HG03571 (cell line): ENCODE data around the gene ALG12.

ENCODE experiments used
- ATAC-seq: cut with Tn5 transposase; IDR thresholded peaks from one replicate; pipeline ENCODE4 v1.9.1; 2021; ENCODE audit not compliant: unreplicated experiment

Gene ALG12

DNA sequence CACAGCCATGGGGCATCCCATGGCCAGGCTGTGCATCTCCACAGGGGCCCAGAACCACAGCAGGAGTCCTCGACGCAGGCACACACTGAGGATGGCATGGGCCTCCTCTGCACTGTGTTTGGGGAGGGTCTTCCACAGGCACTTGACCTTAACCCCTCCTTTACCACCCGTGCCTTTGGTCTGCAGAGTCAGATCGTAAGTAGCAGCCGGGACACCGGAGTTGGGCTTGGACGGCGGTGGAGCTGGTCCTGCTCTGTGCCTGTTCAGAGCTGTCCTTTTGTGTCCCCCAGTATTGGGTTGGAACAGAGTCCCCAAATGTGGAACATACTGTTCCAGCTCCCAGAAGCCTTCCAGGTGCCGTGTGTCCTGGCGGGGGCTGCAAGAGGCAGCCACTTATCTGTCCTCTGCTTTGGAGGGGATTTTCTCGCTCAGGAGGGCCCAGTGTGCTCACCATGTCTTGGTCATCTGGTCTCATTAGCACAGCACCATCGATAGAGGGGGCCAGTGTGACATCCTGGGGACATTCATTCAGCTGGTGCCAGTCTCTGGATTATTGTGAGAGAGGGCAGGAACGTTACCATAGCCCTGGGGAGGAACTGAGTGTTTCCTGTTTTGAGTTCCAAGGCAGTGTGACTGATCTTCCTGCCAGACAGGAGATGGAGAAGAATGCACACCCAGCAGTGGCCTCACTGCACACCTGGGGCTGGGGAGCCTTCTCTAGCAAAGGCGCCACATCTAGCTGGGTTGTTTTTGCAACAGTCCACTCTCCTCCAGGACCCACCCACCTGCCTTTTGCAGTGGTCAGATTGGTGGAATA is 12.6 kb upstream of the ALG12 start:
- ATAC-seq, result no peak

DNA sequence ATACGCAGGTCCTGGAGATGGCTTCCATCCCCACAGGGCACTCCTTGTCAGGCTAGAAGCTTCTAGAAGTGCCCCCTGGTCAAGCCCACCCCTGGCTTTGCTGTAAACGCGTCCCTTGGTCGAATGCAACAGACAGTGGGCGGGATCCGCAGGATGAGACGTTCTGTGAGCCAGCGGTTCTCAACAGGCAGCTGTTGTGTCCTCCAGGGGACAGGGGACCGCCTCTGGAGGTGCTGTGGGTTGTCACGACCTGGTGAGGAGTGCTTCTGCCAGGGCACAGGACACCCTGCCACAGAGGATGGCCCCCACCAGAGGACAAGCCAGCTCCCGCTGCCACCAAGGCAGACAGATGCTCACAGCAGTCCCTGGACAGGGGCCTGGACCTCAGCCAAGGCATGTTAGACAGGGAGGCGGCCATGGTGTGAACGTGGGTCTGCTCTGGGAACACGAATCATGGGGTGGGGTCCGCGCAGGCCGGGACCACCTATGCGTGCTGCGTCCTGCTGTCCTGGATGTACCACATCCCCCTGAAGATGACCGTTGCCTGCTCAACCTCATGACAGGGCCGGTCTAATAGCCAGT is 11.8 kb upstream of the ALG12 start:
- ATAC-seq, result no peak

DNA sequence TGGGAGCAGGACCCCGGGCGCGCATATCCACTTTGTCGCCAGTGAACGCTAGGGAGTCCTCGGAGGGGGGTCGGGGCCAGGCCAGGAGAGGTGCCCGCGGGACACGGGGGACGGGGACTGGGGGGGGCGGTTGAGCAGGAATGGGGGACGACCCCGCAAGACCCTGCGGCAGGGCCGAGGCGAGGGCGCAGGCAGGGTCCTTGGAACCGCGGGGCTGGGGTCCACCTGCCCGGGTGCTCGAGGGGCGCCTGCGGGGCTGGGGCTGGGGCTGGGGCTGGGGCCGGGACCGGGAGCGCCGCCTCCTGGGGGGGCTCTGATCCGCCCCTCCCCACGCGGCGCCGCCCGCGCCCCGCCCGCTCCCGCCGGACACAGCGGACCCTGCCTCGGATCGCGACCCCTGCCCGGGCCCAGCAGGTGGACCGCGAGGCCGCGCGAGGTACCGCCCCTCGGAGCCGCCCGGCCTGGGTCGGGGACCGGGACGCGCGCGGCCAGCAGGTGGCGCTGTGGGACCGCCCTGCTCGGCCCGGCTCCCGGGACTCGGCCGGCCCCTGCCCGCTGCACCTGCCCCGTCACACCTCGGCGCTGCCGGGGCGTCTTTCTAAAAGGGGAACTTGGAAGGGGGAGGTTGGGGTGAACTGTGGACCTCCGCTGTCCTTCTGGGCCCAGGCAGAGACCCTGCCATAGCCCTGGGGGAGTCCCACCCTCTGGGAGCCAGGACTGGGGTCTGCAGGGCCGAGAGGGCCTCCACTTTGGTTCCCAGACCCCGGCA is 11.2 kb upstream of the ALG12 start:
- no peak for ATAC-seq

DNA sequence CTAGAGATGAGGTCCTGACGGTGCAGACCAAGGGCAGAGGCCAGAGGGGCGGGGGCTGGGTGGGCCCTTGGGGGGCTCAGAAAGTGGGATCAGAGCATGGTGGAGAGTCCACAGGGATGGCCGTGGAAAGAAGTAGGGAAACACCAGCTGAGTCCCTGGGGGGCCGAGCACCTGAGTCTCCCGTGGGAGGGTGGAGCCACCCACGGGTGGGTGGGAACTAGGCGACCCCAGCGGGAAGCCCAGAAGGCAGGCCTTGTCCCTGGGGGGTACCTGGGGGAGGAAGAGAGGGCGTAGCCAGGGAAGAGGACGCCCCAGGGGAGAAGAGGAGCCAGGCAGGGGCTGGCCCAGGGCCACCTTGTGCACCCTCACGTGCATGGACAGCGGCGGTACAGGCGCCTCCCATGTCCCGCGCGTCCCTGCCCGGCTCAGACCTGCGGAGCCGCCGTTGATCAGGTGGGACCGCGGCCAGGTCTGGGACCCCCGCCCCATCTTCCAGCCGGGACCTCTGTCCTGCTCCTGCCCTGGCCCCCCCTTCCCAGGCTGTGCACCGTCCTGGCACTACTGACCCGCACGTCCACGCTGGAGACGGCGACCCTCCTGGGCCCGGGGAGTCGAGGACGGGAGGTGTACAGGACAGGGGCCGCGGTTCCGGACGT is 10.4 kb upstream of the ALG12 start:
- no peak for ATAC-seq

DNA sequence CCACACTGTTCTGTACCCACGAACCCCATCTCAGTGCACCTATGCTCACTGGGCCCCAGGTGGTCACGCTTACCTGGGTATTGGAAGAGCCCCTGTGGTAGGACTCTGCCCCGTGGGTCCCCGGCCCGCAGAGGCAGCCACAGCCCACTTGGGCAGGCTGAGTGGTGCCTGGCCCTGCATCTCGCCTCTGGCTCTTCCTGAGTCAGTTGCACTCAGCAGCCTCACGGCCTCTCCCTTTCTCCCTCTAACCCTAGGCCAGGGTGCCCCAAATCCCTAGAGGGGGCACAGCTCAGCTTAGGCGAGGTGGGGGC is 9.9 kb upstream of the ALG12 start:
- ATAC-seq, result no peak

DNA sequence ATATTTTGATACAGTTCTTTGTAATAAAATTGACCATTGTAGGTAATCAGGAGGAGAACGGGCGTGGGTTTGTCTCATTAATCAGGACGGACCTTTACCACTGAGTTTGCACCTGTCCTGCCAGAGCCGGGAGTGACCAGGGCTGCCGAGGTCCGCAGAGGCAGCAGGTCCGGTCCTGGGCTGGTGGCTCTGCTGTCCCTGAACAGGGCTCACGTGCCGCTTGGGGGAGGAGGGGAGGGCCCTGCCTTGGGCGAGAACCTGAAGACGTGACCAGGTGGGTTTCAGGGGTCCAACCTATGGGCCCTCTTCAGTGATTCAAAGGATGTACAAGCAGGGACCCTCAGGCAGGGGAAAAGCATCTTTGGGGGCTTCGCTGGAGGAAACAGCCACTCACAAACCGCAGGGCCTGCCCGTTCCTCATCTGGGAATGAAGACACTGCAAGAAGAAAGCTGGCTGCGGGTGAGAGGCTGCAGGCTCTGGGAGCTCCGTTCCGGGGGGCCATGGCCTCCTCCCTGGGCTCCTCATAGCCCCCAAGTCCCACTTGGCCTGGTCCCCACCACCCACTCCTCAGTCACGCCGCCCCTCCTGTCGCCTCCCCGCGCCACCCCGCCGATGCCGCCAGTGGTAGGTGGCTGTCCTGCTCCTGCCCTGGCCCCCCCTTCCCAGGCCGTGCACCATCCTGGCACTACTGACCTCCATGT is 9.4 kb upstream of the ALG12 start:
- ATAC-seq, result no peak

DNA sequence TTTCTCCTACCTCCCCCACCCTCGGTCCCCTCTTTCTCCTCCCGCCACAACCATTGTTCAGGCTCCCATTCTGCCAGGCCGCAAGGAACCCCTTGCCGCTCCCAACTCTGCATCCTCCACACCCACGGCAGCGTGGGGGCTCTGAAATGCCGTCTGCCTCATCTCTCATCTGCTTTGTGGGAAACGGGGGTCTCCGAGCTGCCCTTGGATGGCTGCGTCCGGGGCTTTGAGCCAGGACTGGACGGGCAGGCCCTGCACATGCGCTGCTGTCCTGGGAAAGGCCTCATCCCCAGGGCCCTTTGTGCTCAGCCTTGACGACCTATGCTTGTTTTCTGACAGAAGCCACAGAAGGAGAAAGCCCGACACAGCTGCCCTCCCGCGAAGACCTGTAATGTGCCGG is 8.7 kb upstream of the ALG12 start:
- ATAC-seq, result no peak

DNA sequence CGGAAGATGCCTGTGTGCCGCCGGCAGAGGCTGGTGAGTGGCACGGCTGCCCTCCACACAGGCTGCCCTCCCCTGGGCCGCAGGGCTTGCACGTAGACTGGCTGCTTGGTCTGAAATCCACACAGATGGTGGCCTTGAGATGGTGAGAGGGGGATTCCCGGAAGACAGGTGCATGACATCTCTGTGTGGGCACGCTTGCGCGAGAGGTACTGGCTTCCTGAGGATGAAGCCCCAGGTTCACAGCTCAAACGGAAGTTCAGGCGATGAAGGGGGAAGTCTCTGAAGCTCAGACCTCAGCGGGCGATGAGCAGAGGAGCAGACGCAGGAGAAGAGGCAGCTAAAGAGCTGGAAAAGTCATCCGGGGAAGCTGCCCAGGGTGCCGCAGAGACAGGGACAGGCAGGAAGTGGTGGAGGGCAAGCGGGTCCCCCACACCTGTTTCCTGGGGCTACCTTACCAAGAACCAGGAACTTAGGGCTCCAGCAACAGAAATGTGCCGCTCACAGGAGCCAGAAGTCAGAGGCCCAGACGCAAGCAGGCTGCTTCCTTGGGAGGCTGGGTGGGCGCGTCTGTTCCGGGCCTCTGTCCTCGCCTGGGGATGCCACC is 7.4 kb upstream of the ALG12 start:
- no peak for ATAC-seq

DNA sequence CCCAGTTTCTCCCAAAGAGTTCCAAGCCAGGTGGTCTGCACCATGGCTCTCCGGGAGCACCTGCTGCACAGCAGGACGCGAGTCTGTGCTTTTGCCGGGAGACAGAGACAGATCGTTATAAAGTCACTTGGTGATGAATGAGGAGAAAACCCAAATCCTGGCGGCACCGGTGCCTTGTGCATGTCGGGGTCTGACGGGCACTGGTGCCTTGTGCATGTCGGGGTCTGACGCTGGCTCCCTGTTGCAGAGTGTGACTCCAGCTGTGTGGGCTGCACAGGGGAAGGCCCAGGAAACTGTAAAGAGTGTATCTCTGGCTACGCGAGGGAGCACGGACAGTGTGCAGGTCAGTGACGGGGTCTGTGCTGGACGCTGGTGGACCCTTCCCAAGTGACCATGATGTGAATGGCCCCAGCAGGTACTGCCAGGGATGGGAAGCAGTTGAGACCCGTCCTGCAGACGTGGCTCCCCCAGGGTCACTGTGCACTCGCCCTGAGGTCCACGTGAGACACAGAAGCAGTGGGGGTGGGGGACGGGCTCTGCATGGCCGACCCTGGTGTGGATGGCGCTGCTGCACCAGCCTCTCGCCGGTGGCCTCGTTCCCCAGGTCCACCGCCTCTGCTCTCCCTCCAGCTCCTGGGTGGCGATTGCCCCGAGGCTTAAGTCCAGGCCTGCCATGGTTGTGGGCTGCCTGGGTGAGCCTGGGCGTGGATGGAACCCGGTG is 6.0 kb upstream of the ALG12 start:
- no peak for ATAC-seq

DNA sequence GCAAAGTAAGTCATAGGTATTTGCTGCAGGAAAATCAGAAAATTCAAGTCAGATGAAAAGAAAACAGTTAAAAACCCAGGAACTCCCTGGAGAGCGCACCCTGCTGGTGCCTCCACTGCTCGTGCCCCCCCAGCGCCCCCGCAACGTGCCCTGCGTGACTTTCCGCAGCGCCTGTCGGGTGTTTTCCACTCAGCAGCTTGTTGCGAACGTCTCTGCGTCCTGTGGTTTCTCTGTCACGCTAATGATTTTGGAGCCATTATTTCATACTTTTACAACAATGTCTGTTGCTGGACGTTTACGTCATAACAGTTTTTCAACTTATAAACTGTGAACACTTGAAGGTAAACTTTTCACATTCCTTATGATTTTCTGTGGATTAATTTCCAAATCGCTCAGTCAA is 5.2 kb upstream of the ALG12 start:
- no peak for ATAC-seq

DNA sequence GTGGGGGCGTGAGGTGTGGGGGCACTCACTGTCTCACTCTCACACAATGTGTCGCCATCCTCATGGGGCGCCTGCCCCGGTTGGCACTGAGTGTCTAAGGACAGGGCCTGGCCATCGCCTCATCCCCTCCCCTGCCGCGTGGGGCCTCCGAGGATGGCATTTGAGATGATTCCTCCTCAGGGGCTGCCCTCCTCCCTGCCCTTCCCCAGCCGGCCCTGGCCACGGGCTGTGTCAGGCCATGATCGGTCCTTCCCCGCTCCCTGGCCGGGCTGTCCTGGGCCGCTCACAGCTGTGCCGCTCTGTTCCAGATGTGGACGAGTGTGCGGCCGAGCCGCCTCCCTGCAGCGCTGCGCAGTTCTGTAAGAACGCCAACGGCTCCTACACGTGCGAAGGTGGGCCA is 4.7 kb upstream of the ALG12 start:
- ATAC-seq, result no peak

DNA sequence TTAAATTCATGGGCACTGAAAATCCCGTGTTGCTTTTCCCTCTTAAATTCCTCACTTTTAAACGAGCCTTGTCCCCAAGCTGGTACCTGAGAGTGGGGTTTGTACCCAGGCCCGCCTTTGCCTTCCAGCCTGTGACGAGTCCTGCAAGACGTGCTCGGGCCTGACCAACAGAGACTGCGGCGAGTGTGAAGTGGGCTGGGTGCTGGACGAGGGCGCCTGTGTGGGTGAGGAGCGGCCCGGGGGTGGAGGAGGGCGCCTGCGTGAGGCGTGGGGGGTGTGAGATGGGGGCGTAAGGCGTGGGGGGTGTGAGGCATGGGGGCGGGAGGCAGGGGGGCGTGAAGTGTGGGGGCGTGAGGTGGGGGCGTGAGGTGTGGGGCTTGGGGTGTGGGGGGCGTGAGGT is 4.2 kb upstream of the ALG12 start:
- ATAC-seq, result no peak

DNA sequence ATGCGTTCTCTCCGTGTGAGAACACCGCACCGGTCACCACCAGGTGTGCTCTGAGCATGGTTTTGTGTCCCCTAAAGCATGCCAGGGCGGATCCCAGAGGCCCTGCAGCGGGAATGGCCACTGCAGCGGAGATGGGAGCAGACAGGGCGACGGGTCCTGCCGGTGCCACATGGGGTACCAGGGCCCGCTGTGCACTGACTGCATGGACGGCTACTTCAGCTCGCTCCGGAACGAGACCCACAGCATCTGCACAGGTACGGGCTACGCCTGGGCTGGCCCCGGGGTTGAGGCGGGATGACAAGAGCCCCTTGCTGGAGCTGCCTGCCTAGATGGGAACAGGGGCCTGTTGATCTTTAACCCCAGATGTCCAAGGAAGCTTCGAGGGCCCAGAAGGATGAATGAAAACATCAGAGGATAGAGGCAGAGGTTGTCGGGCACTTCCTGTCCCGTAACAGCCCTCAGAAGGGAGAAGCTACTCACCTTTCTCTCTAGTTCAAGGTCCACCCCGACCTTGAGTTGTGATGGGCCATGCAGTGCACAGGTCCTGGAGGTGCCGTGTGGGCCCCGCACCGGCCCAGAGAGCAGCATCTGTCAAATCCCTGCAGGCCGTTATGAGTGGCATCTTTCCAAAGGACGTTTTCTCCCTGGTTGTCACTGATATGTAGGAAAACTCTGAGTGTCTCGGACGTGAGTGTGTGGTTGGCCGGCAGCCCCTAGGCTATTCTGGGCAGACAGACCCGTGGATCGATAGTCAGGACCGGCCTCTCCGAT is 3.5 kb upstream of the ALG12 start:
- no peak for ATAC-seq

DNA sequence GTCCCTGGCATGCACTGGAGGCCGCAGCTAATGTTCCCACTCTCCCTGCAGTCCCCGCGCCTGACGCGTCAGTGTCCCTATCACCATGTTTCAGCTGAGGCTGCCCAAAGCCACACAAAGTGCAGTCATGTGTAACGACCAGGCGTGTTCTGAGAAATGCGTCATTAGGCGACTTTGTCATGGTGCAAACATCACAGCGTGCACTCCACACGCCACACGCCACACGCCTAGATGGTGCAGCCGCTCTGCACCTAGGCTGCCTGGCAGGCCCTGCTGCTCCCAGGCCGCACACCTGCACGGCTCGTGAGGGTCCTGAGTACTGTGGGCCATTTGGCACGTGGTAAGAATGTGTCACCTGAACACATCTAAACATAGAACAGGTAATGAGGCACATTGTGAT is 2.6 kb upstream of the ALG12 start:
- ATAC-seq, result no peak

DNA sequence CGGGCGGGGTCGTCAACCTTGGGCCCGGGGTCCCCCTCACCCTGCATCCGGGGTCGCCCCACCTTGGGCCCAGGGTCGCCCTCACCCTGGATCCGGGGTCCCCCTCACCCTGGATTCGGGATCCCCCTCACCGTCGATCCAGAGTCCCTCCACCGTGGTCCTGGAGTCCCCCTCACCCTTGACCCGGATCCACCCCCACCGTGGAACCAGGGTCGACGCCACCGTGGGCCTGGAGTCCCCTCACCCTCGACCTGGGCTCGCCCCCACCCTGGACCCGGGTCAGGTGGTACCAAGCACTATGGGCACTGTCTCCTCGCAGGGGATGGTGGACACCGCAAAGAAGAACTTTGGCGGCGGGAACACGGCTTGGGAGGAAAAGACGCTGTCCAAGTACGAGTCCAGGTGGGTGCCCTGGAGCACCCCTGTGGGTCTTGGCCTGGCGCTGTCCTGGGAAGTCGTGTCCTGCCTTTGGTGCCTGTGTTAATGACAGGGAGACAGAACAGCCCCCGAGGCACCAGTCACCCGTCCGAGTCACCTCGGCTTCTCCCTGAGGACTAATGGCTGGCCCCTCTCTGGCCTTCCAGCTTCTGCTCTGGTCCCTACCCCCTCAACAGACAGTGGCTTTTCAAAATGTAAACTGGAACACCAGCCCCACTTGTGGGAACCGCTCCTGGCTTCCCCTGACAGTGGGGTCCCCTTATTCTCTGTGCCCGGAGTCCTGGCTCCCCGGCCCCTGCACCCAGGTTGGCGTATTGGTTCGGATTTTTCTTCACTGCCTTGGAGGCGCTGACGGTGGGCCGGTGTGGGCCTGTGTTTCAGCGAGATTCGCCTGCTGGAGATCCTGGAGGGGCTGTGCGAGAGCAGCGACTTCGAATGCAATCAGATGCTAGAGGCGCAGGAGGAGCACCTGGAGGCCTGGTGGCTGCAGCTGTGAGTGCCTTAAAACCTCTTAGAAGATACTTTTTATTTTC is 958 bp upstream of the ALG12 start:
- ATAC-seq, result no peak

DNA sequence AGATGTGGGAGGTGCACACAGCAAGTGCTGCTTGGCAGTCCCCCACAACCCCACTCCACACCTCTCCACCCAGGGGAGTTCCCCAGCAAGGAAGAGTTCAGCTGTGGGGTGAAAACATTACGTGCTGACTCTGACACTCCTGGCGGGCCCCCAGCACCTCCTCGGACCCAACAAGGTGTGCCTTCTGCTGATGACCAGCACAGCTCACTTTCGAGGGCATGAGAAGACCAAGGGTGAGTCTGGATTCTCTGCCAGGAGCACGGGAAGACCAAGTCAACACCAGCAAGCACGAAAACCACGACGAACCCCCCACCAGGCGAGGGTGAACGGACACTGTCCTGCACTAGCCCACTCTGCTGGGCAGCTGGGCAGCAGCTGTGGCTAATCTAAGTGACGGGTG is 1.4 kb downstream of the ALG12 start:
- ATAC-seq, result no peak

DNA sequence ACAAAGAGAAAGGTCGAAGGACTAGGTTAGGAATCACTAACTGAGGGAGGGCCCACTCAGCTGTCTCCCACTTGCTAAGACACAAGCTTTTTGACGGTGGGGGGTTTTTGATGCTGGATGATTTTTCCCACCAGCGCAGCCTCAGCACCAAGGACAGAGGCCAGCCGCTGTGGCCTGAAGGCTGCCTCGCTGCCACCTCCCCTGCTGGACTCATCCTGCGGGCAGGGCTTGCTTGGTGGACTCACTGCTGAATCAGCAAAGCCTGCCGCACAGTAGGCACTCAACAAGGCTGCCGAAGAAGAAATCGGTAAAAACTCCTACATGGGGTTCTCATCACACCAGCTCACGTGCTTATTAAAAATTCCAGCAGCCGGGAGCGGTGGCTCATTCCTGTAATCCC is 2.6 kb downstream of the ALG12 start:
- ATAC-seq, result no peak

DNA sequence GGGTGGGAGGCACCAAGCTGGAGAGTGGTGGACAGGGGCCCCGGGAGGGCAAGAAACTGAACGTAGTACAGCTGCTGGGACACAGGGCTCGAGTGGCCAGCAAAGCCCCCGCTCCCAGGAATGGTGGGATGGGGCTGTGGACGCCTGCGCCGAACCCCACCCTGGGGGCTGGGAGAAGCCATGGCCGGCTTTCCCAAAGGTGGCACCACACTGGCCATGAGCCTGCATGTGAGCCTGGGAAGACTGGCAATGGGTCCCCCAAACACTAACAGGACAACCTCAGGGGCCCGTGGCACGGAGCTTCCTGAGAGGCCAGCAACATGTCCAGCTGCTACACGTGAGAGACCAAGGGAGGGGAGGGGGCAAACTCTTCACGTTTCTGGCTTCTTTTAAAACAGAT is 4.0 kb downstream of the ALG12 start:
- no peak for ATAC-seq
